ENCODE data around the gene C17orf75. TPM values are rescaled to one million over a fixed set of nuclear protein-coding genes. Genes with fewer than 3 reads are reported as not detected.

Gene C17orf75
- polyA plus RNA-seq, 2 donors = 7.3 to 9.3 TPM

DNA sequence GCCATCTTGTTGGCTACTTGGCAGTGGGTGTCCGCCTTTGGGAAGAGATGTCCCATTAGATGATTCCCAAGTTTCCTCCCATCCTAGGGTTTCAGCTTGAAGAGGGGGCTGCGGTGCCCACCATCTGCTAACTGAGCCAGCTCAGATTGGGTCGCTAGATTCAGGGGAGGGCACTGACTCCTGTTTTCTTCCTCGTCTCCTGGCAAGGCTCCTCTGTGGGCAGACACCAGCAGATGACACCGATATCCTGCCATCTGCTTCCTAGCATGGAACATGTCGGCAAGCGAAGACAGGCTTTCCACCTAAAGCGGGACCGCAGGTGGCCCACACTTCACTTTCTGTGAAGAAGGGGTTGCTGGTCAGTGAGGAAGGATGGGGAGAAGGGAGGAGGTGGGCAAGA, 27.3 kb downstream of the C17orf75 start:
- no peaks in the 10 kb centered on the region for H3K4me1 ChIP-seq (ENCODE audit: control insufficient read depth in 2 of 2, insufficient read depth in 2 of 2, low read length in 1 of 2)
- H3K4me3 ChIP-seq (ENCODE audit: low read depth in 1 of 2, low read length in 2 of 2) = no peak overlapping the region
- no peaks in the 10 kb centered on the region for H3K36me3 ChIP-seq (ENCODE audit: control insufficient read depth in 2 of 2, insufficient read depth in 2 of 2, low read length in 1 of 2)
- H3K27ac ChIP-seq (ENCODE audit: low read depth in 2 of 2, low read length in 1 of 2) = no peak overlapping the region
- no peaks in the 10 kb centered on the region for H3K27me3 ChIP-seq (ENCODE audit: control insufficient read depth in 1 of 2, insufficient read depth in 2 of 2, low read length in 2 of 2)
- 81 to 86% methylated on average over 9 of the region's 9 CpGs for WGBS, 2 donors
- H3K9me3 ChIP-seq (ENCODE audit: control insufficient read depth in 2 of 2, insufficient read depth in 1 of 2, low read depth in 1 of 2, low read length in 1 of 2) = no peaks in the 10 kb centered on the region

DNA sequence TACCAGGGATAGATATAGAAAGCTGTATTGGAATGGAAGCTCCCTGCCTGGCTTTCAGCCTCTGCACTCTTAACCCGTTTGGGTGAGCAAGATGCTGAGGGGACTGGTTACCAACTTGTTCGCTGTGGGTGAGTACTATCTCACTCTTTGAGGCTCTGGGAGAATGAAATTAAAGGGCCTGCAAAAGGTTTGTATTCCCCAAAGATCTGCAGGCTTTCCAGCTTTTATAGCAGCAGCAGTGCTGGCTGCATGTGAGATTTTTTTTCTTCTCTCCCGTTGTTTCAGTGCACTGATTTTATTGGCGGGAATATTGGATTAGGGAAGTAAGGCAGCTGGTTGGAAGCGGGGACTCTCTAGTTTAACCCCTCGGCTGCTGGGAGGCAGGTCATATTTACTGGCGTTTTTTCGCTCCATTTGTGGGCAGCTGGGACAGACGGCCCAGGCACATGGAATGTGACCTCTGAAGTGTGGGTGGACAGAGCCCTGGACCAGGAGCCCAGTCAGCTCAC, 30.9 kb downstream of the C17orf75 start:
- WGBS, 2 donors = 31 to 34% methylated on average over 9 of the region's 9 CpGs
- Histone ChIP-seq H3K9me3 (ENCODE audit: control insufficient read depth in 2 of 2, insufficient read depth in 1 of 2, low read depth in 1 of 2, low read length in 1 of 2) (no peaks in the 10 kb centered on the region), H3K27ac (ENCODE audit: low read depth in 2 of 2, low read length in 1 of 2) (no peak overlapping the region), H3K27me3 (ENCODE audit: control insufficient read depth in 1 of 2, insufficient read depth in 2 of 2, low read length in 2 of 2) (no peaks in the 10 kb centered on the region), H3K4me3 (ENCODE audit: low read depth in 1 of 2, low read length in 2 of 2) (no peak overlapping the region), H3K4me1 (ENCODE audit: control insufficient read depth in 2 of 2, insufficient read depth in 2 of 2, low read length in 1 of 2) (no peaks in the 10 kb centered on the region), H3K36me3 (ENCODE audit: control insufficient read depth in 2 of 2, insufficient read depth in 2 of 2, low read length in 1 of 2) (no peaks in the 10 kb centered on the region)

DNA sequence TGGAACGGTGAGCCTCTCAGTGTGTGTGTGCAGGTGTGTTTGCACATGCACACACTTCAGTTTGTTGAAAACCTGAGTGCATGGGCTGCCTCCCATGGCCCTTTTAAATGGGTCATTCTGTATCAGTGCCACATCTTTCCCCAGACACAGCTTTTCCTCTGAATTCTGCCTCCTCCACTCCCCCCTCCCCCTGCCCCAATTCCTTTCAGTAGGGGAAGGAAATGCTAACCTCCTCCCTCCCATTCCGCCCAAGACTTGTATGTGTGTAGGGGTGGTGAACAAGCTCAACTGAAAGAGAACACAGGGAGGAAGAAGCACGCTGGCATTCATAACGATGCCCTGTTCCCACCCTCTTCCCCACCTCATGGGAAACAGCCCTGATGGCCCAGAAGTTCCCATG, 34.3 kb downstream of the C17orf75 start:
- no peak overlapping the region for H3K27ac ChIP-seq (ENCODE audit: low read depth in 2 of 2, low read length in 1 of 2)
- H3K27me3 ChIP-seq (ENCODE audit: control insufficient read depth in 1 of 2, insufficient read depth in 2 of 2, low read length in 2 of 2) = no peaks in the 10 kb centered on the region
- H3K4me3 ChIP-seq (ENCODE audit: low read depth in 1 of 2, low read length in 2 of 2) = no peak overlapping the region
- H3K4me1 ChIP-seq (ENCODE audit: control insufficient read depth in 2 of 2, insufficient read depth in 2 of 2, low read length in 1 of 2) = no peaks in the 10 kb centered on the region
- H3K36me3 ChIP-seq (ENCODE audit: control insufficient read depth in 2 of 2, insufficient read depth in 2 of 2, low read length in 1 of 2) = no peaks in the 10 kb centered on the region
- WGBS, 2 donors = 58% methylated on average over 4 of the region's 4 CpGs
- H3K9me3 ChIP-seq (ENCODE audit: control insufficient read depth in 2 of 2, insufficient read depth in 1 of 2, low read depth in 1 of 2, low read length in 1 of 2) = no peaks in the 10 kb centered on the region

DNA sequence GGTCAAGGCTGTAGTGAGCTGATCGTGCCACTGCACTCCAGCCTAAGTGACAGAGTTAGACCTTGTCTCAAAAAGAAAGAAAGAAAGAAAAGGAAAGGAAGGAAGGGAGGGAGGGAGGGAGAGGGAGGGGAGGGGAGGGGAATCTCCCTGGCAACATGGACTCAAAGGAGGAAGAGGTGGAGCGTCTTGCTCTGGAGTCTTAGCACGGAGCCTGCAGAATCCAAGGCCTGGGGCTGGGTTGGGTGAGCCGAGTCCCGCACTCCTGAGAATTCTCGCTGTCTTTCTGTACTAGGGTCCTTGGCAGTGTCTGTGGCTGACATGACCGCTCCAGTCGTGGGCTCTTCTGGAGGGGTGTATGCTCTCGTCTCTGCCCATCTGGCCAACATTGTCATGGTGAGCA, 36.9 kb downstream of the C17orf75 start:
- H3K36me3 ChIP-seq (ENCODE audit: control insufficient read depth in 2 of 2, insufficient read depth in 2 of 2, low read length in 1 of 2) = no peaks in the 10 kb centered on the region
- H3K4me1 ChIP-seq (ENCODE audit: control insufficient read depth in 2 of 2, insufficient read depth in 2 of 2, low read length in 1 of 2) = no peaks in the 10 kb centered on the region
- no peak overlapping the region for H3K27ac ChIP-seq (ENCODE audit: low read depth in 2 of 2, low read length in 1 of 2)
- H3K27me3 ChIP-seq (ENCODE audit: control insufficient read depth in 1 of 2, insufficient read depth in 2 of 2, low read length in 2 of 2) = no peaks in the 10 kb centered on the region
- H3K9me3 ChIP-seq (ENCODE audit: control insufficient read depth in 2 of 2, insufficient read depth in 1 of 2, low read depth in 1 of 2, low read length in 1 of 2) = no peaks in the 10 kb centered on the region
- no peak overlapping the region for H3K4me3 ChIP-seq (ENCODE audit: low read depth in 1 of 2, low read length in 2 of 2)
- 79 to 87% methylated on average over 9 of the region's 9 CpGs for WGBS, 2 donors

DNA sequence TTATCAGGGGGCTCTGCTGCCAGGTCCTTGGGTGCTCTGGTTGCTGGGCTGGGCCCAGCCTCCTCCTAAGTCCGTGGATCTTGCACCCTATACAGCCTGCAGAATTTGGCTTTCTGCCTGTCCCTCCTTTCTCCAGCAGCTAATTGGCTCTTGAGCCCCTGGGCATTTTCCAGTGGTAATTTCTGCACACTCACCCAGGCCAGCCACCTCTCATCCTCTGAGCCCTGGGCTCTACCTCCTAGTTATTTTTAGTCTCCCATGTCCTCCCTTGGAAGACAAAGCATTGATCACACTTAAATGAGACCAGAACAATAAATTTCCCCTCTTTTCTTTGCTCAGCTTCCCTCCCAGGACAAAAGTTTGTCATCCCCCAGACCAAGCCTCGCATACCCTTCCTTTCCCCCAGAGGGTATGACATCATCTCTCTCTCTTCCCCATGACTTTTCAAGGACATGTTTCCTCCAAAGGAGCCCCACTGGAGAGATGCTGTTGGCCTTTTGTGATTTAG, 38.1 kb downstream of the C17orf75 start:
- H3K4me1 ChIP-seq (ENCODE audit: control insufficient read depth in 2 of 2, insufficient read depth in 2 of 2, low read length in 1 of 2) = no peaks in the 10 kb centered on the region
- 57 to 63% methylated on average over 2 of the region's 2 CpGs for WGBS, 2 donors
- H3K9me3 ChIP-seq (ENCODE audit: control insufficient read depth in 2 of 2, insufficient read depth in 1 of 2, low read depth in 1 of 2, low read length in 1 of 2) = no peaks in the 10 kb centered on the region
- H3K4me3 ChIP-seq (ENCODE audit: low read depth in 1 of 2, low read length in 2 of 2) = no peak overlapping the region
- no peaks in the 10 kb centered on the region for H3K27me3 ChIP-seq (ENCODE audit: control insufficient read depth in 1 of 2, insufficient read depth in 2 of 2, low read length in 2 of 2)
- H3K36me3 ChIP-seq (ENCODE audit: control insufficient read depth in 2 of 2, insufficient read depth in 2 of 2, low read length in 1 of 2) = no peaks in the 10 kb centered on the region
- no peak overlapping the region for H3K27ac ChIP-seq (ENCODE audit: low read depth in 2 of 2, low read length in 1 of 2)

DNA sequence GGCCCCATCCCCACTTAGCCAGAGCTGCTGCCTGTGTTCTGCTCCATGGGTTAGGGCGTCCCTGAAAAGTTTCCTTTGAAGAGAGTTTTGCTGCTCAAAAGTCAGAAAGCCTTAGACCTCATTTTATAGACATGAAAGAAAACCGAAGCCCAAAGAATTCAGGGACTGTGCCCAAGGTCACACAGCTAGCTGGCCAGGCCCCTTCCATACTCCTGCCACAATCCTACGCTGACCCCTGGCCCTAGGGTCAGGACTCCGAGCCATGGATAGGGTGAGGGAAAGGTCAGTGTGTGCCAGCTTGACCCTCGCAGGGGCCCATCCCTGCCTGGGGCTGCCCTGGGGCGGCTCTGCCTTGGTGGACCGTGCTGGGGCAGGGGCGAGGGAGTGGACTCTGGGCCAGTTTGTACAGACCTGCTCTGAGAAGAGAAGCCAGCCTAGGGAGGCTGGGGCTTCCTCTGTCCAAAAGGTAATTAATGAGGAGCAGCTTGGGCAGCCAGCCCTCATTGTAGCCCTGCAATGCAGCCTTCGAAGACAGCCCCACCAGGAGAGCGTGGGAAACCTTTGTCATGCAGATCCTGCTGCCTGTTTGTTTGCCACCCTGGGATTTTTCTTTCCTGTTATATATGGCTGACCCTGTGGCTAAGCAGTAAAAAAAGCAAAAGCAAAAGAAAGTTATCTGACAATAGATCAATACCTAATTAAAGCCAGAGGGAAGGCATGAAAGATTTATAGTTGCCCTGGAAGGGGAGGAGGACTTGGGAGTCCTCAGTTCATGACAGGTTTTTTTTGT, 38.9 kb downstream of the C17orf75 start:
- no peak overlapping the region for H3K4me3 ChIP-seq (ENCODE audit: low read depth in 1 of 2, low read length in 2 of 2)
- no peaks in the 10 kb centered on the region for H3K4me1 ChIP-seq (ENCODE audit: control insufficient read depth in 2 of 2, insufficient read depth in 2 of 2, low read length in 1 of 2)
- no peaks in the 10 kb centered on the region for H3K27me3 ChIP-seq (ENCODE audit: control insufficient read depth in 1 of 2, insufficient read depth in 2 of 2, low read length in 2 of 2)
- WGBS, 2 donors = 82 to 84% methylated on average over 10 of the region's 10 CpGs
- H3K36me3 ChIP-seq (ENCODE audit: control insufficient read depth in 2 of 2, insufficient read depth in 2 of 2, low read length in 1 of 2) = no peaks in the 10 kb centered on the region
- H3K27ac ChIP-seq (ENCODE audit: low read depth in 2 of 2, low read length in 1 of 2) = no peak overlapping the region
- no peaks in the 10 kb centered on the region for H3K9me3 ChIP-seq (ENCODE audit: control insufficient read depth in 2 of 2, insufficient read depth in 1 of 2, low read depth in 1 of 2, low read length in 1 of 2)

DNA sequence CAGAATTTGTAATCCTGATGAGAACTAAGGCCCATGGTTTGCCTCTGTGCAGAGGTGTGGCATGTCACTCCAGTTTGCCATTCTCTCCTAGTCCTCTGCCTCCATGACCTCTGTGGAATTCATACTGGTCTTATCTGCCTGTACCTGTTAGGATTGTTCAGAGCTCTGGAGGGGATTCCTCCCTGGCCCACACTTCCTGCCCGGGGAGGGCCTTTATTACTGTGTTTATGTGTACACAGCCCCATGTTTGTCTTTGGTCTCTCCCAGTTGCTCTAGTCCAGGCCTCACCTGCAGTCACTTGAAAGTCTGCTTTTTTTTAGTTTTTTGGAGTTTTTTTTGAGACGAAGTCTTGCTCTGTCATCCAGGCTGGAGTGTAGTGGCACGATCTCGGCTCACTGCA, 39.9 kb downstream of the C17orf75 start:
- H3K9me3 ChIP-seq (ENCODE audit: control insufficient read depth in 2 of 2, insufficient read depth in 1 of 2, low read depth in 1 of 2, low read length in 1 of 2) = no peaks in the 10 kb centered on the region
- no peaks in the 10 kb centered on the region for H3K4me1 ChIP-seq (ENCODE audit: control insufficient read depth in 2 of 2, insufficient read depth in 2 of 2, low read length in 1 of 2)
- H3K27ac ChIP-seq (ENCODE audit: low read depth in 2 of 2, low read length in 1 of 2) = no peak overlapping the region
- no peaks in the 10 kb centered on the region for H3K27me3 ChIP-seq (ENCODE audit: control insufficient read depth in 1 of 2, insufficient read depth in 2 of 2, low read length in 2 of 2)
- 81 to 90% methylated on average over 4 of the region's 4 CpGs for WGBS, 2 donors
- H3K36me3 ChIP-seq (ENCODE audit: control insufficient read depth in 2 of 2, insufficient read depth in 2 of 2, low read length in 1 of 2) = no peaks in the 10 kb centered on the region
- H3K4me3 ChIP-seq (ENCODE audit: low read depth in 1 of 2, low read length in 2 of 2) = no peak overlapping the region

DNA sequence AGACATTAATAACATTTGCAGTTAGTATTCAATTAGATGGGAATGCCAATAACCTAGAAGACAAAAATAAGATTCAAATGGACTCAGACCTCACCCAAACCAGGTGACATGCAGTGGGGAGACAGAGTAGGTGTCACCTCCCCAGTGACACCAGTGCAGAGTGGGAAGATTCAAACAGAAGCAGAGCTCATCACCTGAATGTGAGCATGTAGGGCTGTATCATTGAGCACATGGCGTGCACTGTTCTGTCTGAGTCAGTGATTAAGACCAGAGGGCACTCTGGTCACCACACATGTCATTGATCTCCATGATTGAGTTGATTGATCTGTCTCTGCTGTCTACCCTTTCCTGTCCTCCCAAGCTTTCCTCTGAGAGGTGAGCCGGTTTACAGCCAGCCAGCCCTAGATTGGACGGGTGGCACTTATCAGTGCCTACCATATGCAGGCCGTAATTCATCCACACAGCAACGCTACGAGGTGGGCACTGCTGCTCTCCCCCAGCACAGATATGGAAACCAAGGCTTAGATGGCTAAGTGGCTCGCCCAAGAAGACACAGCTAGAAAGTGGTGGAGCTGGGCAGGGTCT, 42.3 kb downstream of the C17orf75 start:
- H3K4me1 ChIP-seq (ENCODE audit: control insufficient read depth in 2 of 2, insufficient read depth in 2 of 2, low read length in 1 of 2) = no peaks in the 10 kb centered on the region
- no peak overlapping the region for H3K27ac ChIP-seq (ENCODE audit: low read depth in 2 of 2, low read length in 1 of 2)
- WGBS, 2 donors = 93 to 94% methylated on average over 7 of the region's 7 CpGs
- H3K9me3 ChIP-seq (ENCODE audit: control insufficient read depth in 2 of 2, insufficient read depth in 1 of 2, low read depth in 1 of 2, low read length in 1 of 2) = no peaks in the 10 kb centered on the region
- H3K4me3 ChIP-seq (ENCODE audit: low read depth in 1 of 2, low read length in 2 of 2) = no peak overlapping the region
- no peaks in the 10 kb centered on the region for H3K36me3 ChIP-seq (ENCODE audit: control insufficient read depth in 2 of 2, insufficient read depth in 2 of 2, low read length in 1 of 2)
- H3K27me3 ChIP-seq (ENCODE audit: control insufficient read depth in 1 of 2, insufficient read depth in 2 of 2, low read length in 2 of 2) = no peaks in the 10 kb centered on the region

DNA sequence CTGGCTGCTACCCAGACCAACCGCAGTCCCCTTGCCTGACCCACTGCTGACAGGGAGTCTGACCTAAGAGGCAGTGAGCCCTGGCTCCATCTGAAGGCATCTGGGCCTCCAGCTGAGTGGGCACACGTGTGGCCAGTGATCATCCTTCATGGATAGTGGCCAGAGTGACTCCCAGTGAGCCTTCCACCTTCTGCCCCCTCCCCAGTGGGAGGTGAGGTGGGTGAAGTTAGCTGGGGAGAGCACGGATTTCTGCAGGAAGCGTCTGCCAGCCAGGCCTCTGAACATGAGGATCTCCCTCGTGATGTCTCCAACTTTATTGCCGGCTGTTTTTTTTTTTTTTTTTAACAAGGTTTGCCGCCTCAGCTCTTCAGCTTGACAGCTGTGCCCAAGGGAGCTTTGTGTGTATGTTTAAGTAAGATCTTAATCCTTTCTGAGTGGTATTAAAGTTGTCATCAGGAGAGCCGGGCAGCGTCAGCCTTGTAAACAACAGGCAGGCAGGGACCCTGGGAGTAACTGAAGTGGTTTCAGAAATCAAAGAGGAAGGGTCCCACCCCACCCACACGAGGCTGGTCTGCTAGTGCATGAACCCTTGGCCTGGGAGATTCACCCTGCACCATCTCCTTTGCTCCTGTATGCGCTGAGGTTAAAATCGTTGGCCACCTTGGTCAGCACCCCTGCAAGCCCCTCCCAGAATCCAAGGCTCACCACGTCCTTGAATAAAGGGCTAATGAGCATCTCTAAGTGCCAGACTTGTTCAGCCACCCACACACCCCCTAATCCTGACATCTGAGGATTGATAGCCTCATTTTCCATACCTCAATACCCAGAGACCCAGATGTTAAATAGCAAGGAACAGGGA, 43.0 kb downstream of the C17orf75 start:
- Histone ChIP-seq H3K36me3 (ENCODE audit: control insufficient read depth in 2 of 2, insufficient read depth in 2 of 2, low read length in 1 of 2) (no peaks in the 10 kb centered on the region), H3K9me3 (ENCODE audit: control insufficient read depth in 2 of 2, insufficient read depth in 1 of 2, low read depth in 1 of 2, low read length in 1 of 2) (no peaks in the 10 kb centered on the region), H3K27me3 (ENCODE audit: control insufficient read depth in 1 of 2, insufficient read depth in 2 of 2, low read length in 2 of 2) (no peaks in the 10 kb centered on the region), H3K4me1 (ENCODE audit: control insufficient read depth in 2 of 2, insufficient read depth in 2 of 2, low read length in 1 of 2) (no peaks in the 10 kb centered on the region), H3K27ac (ENCODE audit: low read depth in 2 of 2, low read length in 1 of 2) (no peak overlapping the region), H3K4me3 (ENCODE audit: low read depth in 1 of 2, low read length in 2 of 2) (no peak overlapping the region)
- 43 to 46% methylated on average over 13 of the region's 13 CpGs for WGBS, 2 donors

Measured in esophagus (tissue), 2 donors.